Stimulated activated CD4-positive, alpha-beta T cell treated with anti-CD3 and anti-CD28 coated beads, Interleukin-12 subunit alpha, Interleukin-12 subunit beta, amount 100 ng/mL, for 24 hours (primary cell): ENCODE results near the gene ARID1B.

Experiments used
- DNase-seq, 2 experiments: peaks; one replicate each; pipeline ENCODE4 v3.0.0-alpha.2; 2020; ENCODE audit warnings: low read depth in 2 of 2

The ARID1B gene

GRCh38 chr6:157224178-157224950 lies 447.2 kb downstream of the ARID1B start:
- no peak for DNase-seq

GRCh38 chr6:157224951-157225574 lies 447.9 kb downstream of the ARID1B start:
- no peak for DNase-seq

GRCh38 chr6:157225575-157225995 lies 448.4 kb downstream of the ARID1B start:
- DNase-seq: no peak

- DNase-seq: no peak
Measured at GRCh38 chr6:157226026-157226625, 448.9 kb downstream of the ARID1B start.

- no peak for DNase-seq
Measured at GRCh38 chr6:157226761-157227160, 449.6 kb downstream of the ARID1B start.

- DNase-seq: no peak
Measured at GRCh38 chr6:157227202-157228166, 450.3 kb downstream of the ARID1B start.

- DNase-seq: no peak
Measured at GRCh38 chr6:157228426-157229131, 451.4 kb downstream of the ARID1B start.

- DNase-seq: no peak
Measured at GRCh38 chr6:157229132-157229618, 452.0 kb downstream of the ARID1B start.

GRCh38 chr6:157229713-157230112 lies 452.5 kb downstream of the ARID1B start:
- DNase-seq: no peak

- DNase-seq: no peak
Measured at GRCh38 chr6:157230910-157231309, 453.7 kb downstream of the ARID1B start.

GRCh38 chr6:157232161-157232895 lies 455.1 kb downstream of the ARID1B start:
- no peak for DNase-seq

- DNase-seq: no peak
Measured at GRCh38 chr6:157233156-157233555, 456.0 kb downstream of the ARID1B start.

- DNase-seq: no peak
Measured at GRCh38 chr6:157233686-157234085, 456.5 kb downstream of the ARID1B start.

- peak; percentile 16 to 39 for DNase-seq
Measured at GRCh38 chr6:157235600-157236039, 458.4 kb downstream of the ARID1B start.

- no peak for DNase-seq
Measured at GRCh38 chr6:157236040-157236725, 459.0 kb downstream of the ARID1B start.

- no peak for DNase-seq
Measured at GRCh38 chr6:157238346-157238745, 461.2 kb downstream of the ARID1B start.

GRCh38 chr6:157239148-157239547 lies 462.0 kb downstream of the ARID1B start:
- no peak for DNase-seq

- DNase-seq: no peak
Measured at GRCh38 chr6:157239671-157240058, 462.5 kb downstream of the ARID1B start.
